ENCODE measurements around the gene ANO3. TPM values are rescaled to one million over a fixed set of nuclear protein-coding genes. Genes with fewer than 3 reads are reported as not detected.

Gene ANO3
- total RNA-seq, 2 experiments from 2014 or later: not detected

GRCh38 chr11:26512196-26512595, 180.3 kb downstream of the ANO3 start:
- no peak for ATAC-seq
- Mint-ChIP-seq H3K9me3 (ENCODE audit: low read depth) (peaks cover 2% of the 10 kb centered on the region), H3K27ac (no peak overlapping the region), H3K4me1 (no peaks in the 10 kb centered on the region), H3K27me3 (no peaks in the 10 kb centered on the region), H3K36me3 (ENCODE audit: low read depth) (no peaks in the 10 kb centered on the region), H3K4me3 (no peak overlapping the region)
- POLR2A ChIA-PET: no interaction called here
- no peak for DNase-seq
- CTCF ChIA-PET: no interaction called here
- intact Hi-C loops (cut with DNase I, micrococcal nuclease): no loop called here

GRCh38 chr11:26519469-26519868, 187.5 kb downstream of the ANO3 start:
- H3K9me3 Mint-ChIP-seq (ENCODE audit: low read depth): no peaks in the 10 kb centered on the region
- H3K27ac Mint-ChIP-seq: no peak overlapping the region
- H3K27me3 Mint-ChIP-seq: no peaks in the 10 kb centered on the region
- no peaks in the 10 kb centered on the region for H3K4me1 Mint-ChIP-seq
- DNase-seq: no peak
- no peaks in the 10 kb centered on the region for H3K36me3 Mint-ChIP-seq (ENCODE audit: low read depth)
- POLR2A ChIA-PET: no interaction called here
- H3K4me3 Mint-ChIP-seq: no peak overlapping the region
- intact Hi-C loops (cut with DNase I, micrococcal nuclease): loop anchor here in 1 of 2 experiments (1.0 kb wide), 1 partner anchor 14 kb away; no protein-coding TSS in a partner anchor
- CTCF ChIA-PET: no interaction called here
- no peak for ATAC-seq

DNA sequence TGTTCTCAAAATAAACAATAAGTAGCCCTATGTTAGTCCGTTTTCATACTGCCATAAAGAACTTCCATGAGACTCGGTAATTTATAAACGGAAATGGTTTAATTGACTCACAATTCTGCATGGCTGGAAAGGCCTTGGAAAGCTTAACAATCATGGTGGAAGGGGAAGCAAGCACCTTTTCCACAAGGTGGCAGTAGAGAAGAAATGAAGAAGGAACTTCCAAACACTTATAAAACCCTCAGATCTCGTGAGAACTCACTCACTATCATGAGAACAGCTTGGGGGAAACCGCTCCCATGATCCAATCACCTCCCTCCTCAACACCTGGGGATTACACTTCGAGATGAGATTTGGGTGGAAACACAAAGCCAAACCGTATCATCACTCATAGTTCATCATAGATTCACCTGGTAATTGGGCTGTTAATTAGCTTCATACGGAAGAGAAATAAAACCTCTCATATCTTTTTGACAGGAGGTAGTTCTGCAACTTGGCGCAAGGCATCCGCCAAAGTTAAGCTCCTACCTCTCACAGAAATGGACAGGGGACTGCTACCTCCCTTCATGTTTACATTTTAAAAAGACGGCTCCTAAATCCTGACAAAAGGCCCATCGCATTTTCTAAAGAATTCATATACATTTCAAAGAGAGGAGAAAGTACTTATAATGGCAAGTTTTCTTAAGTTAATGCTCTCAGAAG, 191.1 kb downstream of the ANO3 start:
- Mint-ChIP-seq H3K9me3 (ENCODE audit: low read depth) (no peaks in the 10 kb centered on the region), H3K4me1 (no peaks in the 10 kb centered on the region), H3K27me3 (no peaks in the 10 kb centered on the region), H3K27ac (no peak overlapping the region), H3K4me3 (no peak overlapping the region), H3K36me3 (ENCODE audit: low read depth) (no peaks in the 10 kb centered on the region)
- ATAC-seq (no peak), DNase-seq (no peak)
- CTCF ChIA-PET: interaction anchor here (0.8 to 1.5 kb wide), 3 partner anchors 10 to 202 kb away, joined by 3 to 4 read pairs (median 3); no protein-coding TSS in a partner anchor
- intact Hi-C loops (cut with DNase I, micrococcal nuclease): no loop called here
- POLR2A ChIA-PET: no interaction called here

DNA sequence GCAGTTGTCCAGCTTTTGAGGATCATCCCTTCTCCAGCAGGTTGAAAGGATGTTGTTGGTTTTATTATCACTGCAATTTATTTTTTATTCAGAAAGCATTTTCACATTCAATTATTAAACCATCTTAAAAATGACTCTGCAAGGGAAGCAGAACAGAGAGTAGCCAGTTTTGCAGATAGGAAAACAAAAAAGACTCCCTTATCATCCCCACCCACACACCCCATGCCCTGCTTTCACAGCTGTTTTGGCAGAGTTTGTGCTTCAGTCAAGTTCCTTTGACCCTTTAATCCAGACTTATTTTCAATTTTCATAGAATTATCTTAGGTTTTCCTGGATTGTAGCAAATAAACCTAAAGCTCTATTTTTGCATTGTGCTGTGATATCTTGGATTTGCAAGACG, 195.8 kb downstream of the ANO3 start:
- no peaks in the 10 kb centered on the region for H3K4me1 Mint-ChIP-seq
- no peaks in the 10 kb centered on the region for H3K36me3 Mint-ChIP-seq (ENCODE audit: low read depth)
- ATAC-seq: no peak
- CTCF ChIA-PET: interaction anchor here (0.6 kb wide), 1 partner anchor 977 kb away, joined by 3 read pairs; no protein-coding TSS in a partner anchor
- H3K4me3 Mint-ChIP-seq: no peak overlapping the region
- H3K27ac Mint-ChIP-seq: no peak overlapping the region
- no peaks in the 10 kb centered on the region for H3K27me3 Mint-ChIP-seq
- DNase-seq: no peak
- intact Hi-C loops (cut with DNase I, micrococcal nuclease): no loop called here
- no peaks in the 10 kb centered on the region for H3K9me3 Mint-ChIP-seq (ENCODE audit: low read depth)
- POLR2A ChIA-PET: no interaction called here

GRCh38 chr11:26537341-26537740, 205.4 kb downstream of the ANO3 start:
- Mint-ChIP-seq H3K9me3 (ENCODE audit: low read depth) (peaks cover 12% of the 10 kb centered on the region), H3K36me3 (ENCODE audit: low read depth) (no peaks in the 10 kb centered on the region), H3K27ac (no peak overlapping the region), H3K27me3 (no peaks in the 10 kb centered on the region), H3K4me3 (no peak overlapping the region), H3K4me1 (no peaks in the 10 kb centered on the region)
- POLR2A ChIA-PET: no interaction called here
- intact Hi-C loops (cut with DNase I, micrococcal nuclease): no loop called here
- CTCF ChIA-PET: no interaction called here
- no peak for ATAC-seq
- DNase-seq: no peak

DNA sequence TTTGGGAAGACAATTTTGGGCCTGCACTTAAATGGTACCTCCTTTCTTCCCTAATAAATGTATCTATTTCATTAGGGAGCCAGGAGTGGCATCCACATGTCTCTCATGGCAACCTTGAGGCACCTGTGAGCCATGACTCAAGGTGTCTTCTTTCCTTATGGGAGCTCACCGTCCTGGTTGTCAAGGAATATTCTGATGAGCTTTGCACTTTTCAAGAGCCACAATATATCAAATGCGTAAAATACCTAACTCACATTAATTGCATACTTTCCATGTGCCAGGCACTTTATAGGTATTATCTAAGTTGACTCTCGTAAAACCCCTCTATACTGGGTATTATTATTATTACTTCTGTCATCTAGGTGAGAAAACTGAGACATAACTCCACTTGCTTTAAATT, 207.6 kb downstream of the ANO3 start:
- H3K4me1 Mint-ChIP-seq: no peaks in the 10 kb centered on the region
- H3K27ac Mint-ChIP-seq: no peak overlapping the region
- POLR2A ChIA-PET: no interaction called here
- H3K4me3 Mint-ChIP-seq: no peak overlapping the region
- DNase-seq: no peak
- no peaks in the 10 kb centered on the region for H3K36me3 Mint-ChIP-seq (ENCODE audit: low read depth)
- no peak for ATAC-seq
- CTCF ChIA-PET: no interaction called here
- peaks cover 8% of the 10 kb centered on the region for H3K9me3 Mint-ChIP-seq (ENCODE audit: low read depth)
- H3K27me3 Mint-ChIP-seq: no peaks in the 10 kb centered on the region
- intact Hi-C loops (cut with DNase I, micrococcal nuclease): no loop called here

- H3K4me1 Mint-ChIP-seq: no peaks in the 10 kb centered on the region
- no peak for DNase-seq
- intact Hi-C loops (cut with DNase I, micrococcal nuclease): no loop called here
- ChIA-PET CTCF (no interaction called here), POLR2A (no interaction called here)
- no peak overlapping the region for H3K4me3 Mint-ChIP-seq
- H3K9me3 Mint-ChIP-seq (ENCODE audit: low read depth): peaks cover 10% of the 10 kb centered on the region
- H3K36me3 Mint-ChIP-seq (ENCODE audit: low read depth): no peaks in the 10 kb centered on the region
- no peak for ATAC-seq
- no peak overlapping the region for H3K27ac Mint-ChIP-seq
- no peaks in the 10 kb centered on the region for H3K27me3 Mint-ChIP-seq
Observed at GRCh38 chr11:26541870-26542269, 209.9 kb downstream of the ANO3 start.

DNA sequence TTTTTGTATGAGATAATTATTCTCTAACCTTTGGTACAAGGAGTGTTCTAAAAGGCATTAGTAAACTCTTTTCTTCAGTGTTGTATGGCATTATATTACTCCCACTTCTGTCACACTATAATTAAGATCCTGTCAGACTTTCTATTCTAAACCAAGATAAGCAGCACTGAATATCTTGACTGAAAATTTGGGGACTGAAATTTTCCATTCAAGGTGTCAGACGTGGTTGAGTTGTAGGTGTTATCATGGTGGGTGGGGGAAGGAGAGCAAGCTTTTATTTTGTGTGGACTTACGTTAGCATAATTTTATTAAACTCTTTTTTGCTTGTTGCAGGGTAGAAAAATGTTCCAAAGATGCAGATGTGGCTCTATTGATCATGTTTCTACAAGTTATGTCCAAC, 217.2 kb downstream of the ANO3 start:
- H3K4me1 Mint-ChIP-seq: no peaks in the 10 kb centered on the region
- no peaks in the 10 kb centered on the region for H3K27me3 Mint-ChIP-seq
- ChIA-PET CTCF (no interaction called here), POLR2A (no interaction called here)
- intact Hi-C loops (cut with DNase I, micrococcal nuclease): no loop called here
- H3K36me3 Mint-ChIP-seq (ENCODE audit: low read depth): no peaks in the 10 kb centered on the region
- peaks cover 4% of the 10 kb centered on the region for H3K9me3 Mint-ChIP-seq (ENCODE audit: low read depth)
- DNase-seq (no peak), ATAC-seq (no peak)
- no peak overlapping the region for H3K27ac Mint-ChIP-seq
- no peak overlapping the region for H3K4me3 Mint-ChIP-seq

GRCh38 chr11:26550022-26550421, 218.1 kb downstream of the ANO3 start:
- Mint-ChIP-seq H3K36me3 (ENCODE audit: low read depth) (no peaks in the 10 kb centered on the region), H3K4me3 (no peak overlapping the region), H3K4me1 (no peaks in the 10 kb centered on the region), H3K9me3 (ENCODE audit: low read depth) (peaks cover 7% of the 10 kb centered on the region), H3K27me3 (no peaks in the 10 kb centered on the region), H3K27ac (no peak overlapping the region)
- ATAC-seq: no peak
- CTCF ChIA-PET: no interaction called here
- intact Hi-C loops (cut with DNase I, micrococcal nuclease): loop anchor here in 1 of 2 experiments (5.0 kb wide), 1 partner anchor 253 kb away; no protein-coding TSS in a partner anchor
- DNase-seq: no peak
- POLR2A ChIA-PET: no interaction called here

- ChIA-PET POLR2A (no interaction called here), CTCF (interaction anchor here (1.6 kb wide), 1 partner anchor 20 kb away, joined by 5 read pairs; the partner anchor contains the start of gene MUC15)
- H3K27ac Mint-ChIP-seq: no peak overlapping the region
- no peak for ATAC-seq
- no peaks in the 10 kb centered on the region for H3K4me1 Mint-ChIP-seq
- H3K9me3 Mint-ChIP-seq (ENCODE audit: low read depth): peaks cover 5% of the 10 kb centered on the region
- H3K4me3 Mint-ChIP-seq: no peak overlapping the region
- H3K27me3 Mint-ChIP-seq: no peaks in the 10 kb centered on the region
- DNase-seq: no peak
- intact Hi-C loops (cut with DNase I, micrococcal nuclease): loop anchor here in 1 of 2 experiments (5.0 kb wide), 1 partner anchor 254 kb away; no protein-coding TSS in a partner anchor
- no peaks in the 10 kb centered on the region for H3K36me3 Mint-ChIP-seq (ENCODE audit: low read depth)
Observed at GRCh38 chr11:26551186-26551801, 219.4 kb downstream of the ANO3 start.

GRCh38 chr11:26553182-26553581, 221.3 kb downstream of the ANO3 start:
- intact Hi-C loops (cut with DNase I, micrococcal nuclease): loop anchor here in 1 of 2 experiments (5.0 kb wide), 1 partner anchor 256 kb away; no protein-coding TSS in a partner anchor
- Mint-ChIP-seq H3K27me3 (no peaks in the 10 kb centered on the region), H3K36me3 (ENCODE audit: low read depth) (no peaks in the 10 kb centered on the region), H3K9me3 (ENCODE audit: low read depth) (peaks cover 7% of the 10 kb centered on the region), H3K4me3 (no peak overlapping the region), H3K4me1 (no peaks in the 10 kb centered on the region), H3K27ac (no peak overlapping the region)
- ATAC-seq (no peak), DNase-seq (no peak)
- CTCF ChIA-PET: no interaction called here
- POLR2A ChIA-PET: no interaction called here

GRCh38 chr11:26554455-26554854, 222.5 kb downstream of the ANO3 start:
- Mint-ChIP-seq H3K4me3 (no peak overlapping the region), H3K27me3 (no peaks in the 10 kb centered on the region), H3K36me3 (ENCODE audit: low read depth) (no peaks in the 10 kb centered on the region), H3K4me1 (no peaks in the 10 kb centered on the region), H3K27ac (no peak overlapping the region), H3K9me3 (ENCODE audit: low read depth) (peaks cover 7% of the 10 kb centered on the region)
- ChIA-PET CTCF (no interaction called here), POLR2A (no interaction called here)
- ATAC-seq (no peak), DNase-seq (no peak)
- intact Hi-C loops (cut with DNase I, micrococcal nuclease): loop anchor here in 1 of 2 experiments (5.0 kb wide), 1 partner anchor 257 kb away; no protein-coding TSS in a partner anchor
